ENCODE data around the gene UQCR11. TPM values are rescaled to one million over a fixed set of nuclear protein-coding genes. Genes with fewer than 3 reads are reported as not detected.
A peak's percentile ranks its signal among the peaks of the same experiment; 100 is the strongest.

UQCR11 gene
- total and polyA plus RNA-seq, 2 of the 8 experiments (the other 6 are each of a cell fraction or from before 2014, with no cell fraction given) = 162 to 171 TPM

GRCh38 chr19:1632462-1633268, 27.4 kb upstream of the UQCR11 start:
- H2BK5ac ChIP-seq (ENCODE audit: low read depth, low read length) = no peak overlapping the region
- H4K91ac ChIP-seq (replicated peaks; ENCODE audit: insufficient read length, low read length) = no peak overlapping the region
- H3K4me3 ChIP-seq (ENCODE audit: extremely low read depth in 1 of 4, insufficient read depth in 2 of 4, low read depth in 3 of 4, low read length in 4 of 4) = no peak overlapping the region
- no peak overlapping the region for H3K18ac ChIP-seq (ENCODE audit: extremely low read depth, low read length)
- no peak overlapping the region for H3K56ac ChIP-seq (replicated peaks; ENCODE audit: insufficient read length, low read depth, low read length)
- peaks cover 0 to 46% of the 10 kb centered on the region in 2 experiments; a peak in 3 of 4 replicates for H3K79me2 ChIP-seq (ENCODE audit: control insufficient read depth in 1 of 2, insufficient read depth in 2 of 2, low read length in 2 of 2)
- 0 out of 4 replicates have a peak, but pooled peaks cover 0 to 2% of the 10 kb centered on the region in 2 experiments for H3K9me3 ChIP-seq (ENCODE audit: insufficient read depth in 2 of 2, low read depth in 1 of 2, low read length in 1 of 2)
- peak overlapping the region; percentile 9; the same call in 1 of the 2 replicates for H4K8ac ChIP-seq (ENCODE audit: extremely low read depth, insufficient read depth, low read length)
- no peak overlapping the region for H3K9ac ChIP-seq (replicated peaks in 1 of 4; ENCODE audit: extremely low read depth in 1 of 4, low read depth in 3 of 4, low read length in 3 of 4)
- no peak overlapping the region for H2AFZ ChIP-seq (ENCODE audit: low read length)
- no peak overlapping the region for H2BK15ac ChIP-seq (ENCODE audit: low read length)
- H3K23me2 ChIP-seq (ENCODE audit: low read depth, low read length) = no peaks in the 10 kb centered on the region
- H2AK5ac ChIP-seq (ENCODE audit: low read depth, low read length) = no peak overlapping the region
- CTCF ChIA-PET (ENCODE audit: partially characterized antibody) = interaction anchor here (0.9 to 1.1 kb wide), 2 partner anchors 11 to 40 kb away, joined by 3 read pairs; no protein-coding TSS in a partner anchor
- FAIRE-seq (no peak), DNase-seq (ENCODE audit: low read depth in 1 of 2, low spot score in 2 of 2) (no peak)
- WGBS, 2 experiments (ENCODE audit: extremely low coverage in 1 of 2, insufficient coverage in 1 of 2, insufficient read length in 1 of 2, insufficient replicate concordance in 2 of 2, low coverage in 1 of 2, low lambda C conversion rate in 2 of 2, missing lambda C conversion rate in 1 of 2) = 90% methylated on average over 16 of the region's 26 CpGs; no CpG with 5 or more reads in 1 of the 2 experiments
- peaks cover 10 to 57% (median 38%) of the 10 kb centered on the region in 4 experiments; a peak in 7 of 8 replicates for H3K36me3 ChIP-seq (ENCODE audit: control insufficient read depth in 2 of 4, insufficient read depth in 4 of 4, low read length in 3 of 4)
- H4K20me1 ChIP-seq (replicated peaks in 1 of 2; ENCODE audit: control insufficient read depth in 1 of 2, insufficient read depth in 2 of 2, low read length in 2 of 2) = peaks cover 23 to 45% of the 10 kb centered on the region in 2 experiments
- H3K27me3 ChIP-seq (replicated peaks in 1 of 4; ENCODE audit: control insufficient read depth in 3 of 4, extremely low read depth in 1 of 4, insufficient read depth in 3 of 4, low read length in 3 of 4) = no peaks in the 10 kb centered on the region
- H3K79me1 ChIP-seq (ENCODE audit: low read depth, low read length) = peaks cover 18% of the 10 kb centered on the region
- no peak overlapping the region for H3K4ac ChIP-seq (replicated peaks; ENCODE audit: insufficient read length, low read depth, low read length)
- no peaks in the 10 kb centered on the region for H3K4me1 ChIP-seq (replicated peaks in 1 of 4; ENCODE audit: control insufficient read depth in 3 of 4, insufficient read depth in 4 of 4, low read length in 3 of 4)
- H4K5ac ChIP-seq (ENCODE audit: insufficient read length, low read depth, low read length) = no peak overlapping the region
- no peak overlapping the region for H3K23ac ChIP-seq (ENCODE audit: insufficient read length)
- no peak overlapping the region for H2BK20ac ChIP-seq (ENCODE audit: low read length)
- POLR2A ChIA-PET (ENCODE audit: partially characterized antibody) = interaction anchor here (0.7 to 3.4 kb wide), 6 partner anchors 8 to 26 kb away, joined by 3 to 25 read pairs (median 6); no protein-coding TSS in a partner anchor
- H3K14ac ChIP-seq (ENCODE audit: insufficient read length) = no peak overlapping the region
- H2BK120ac ChIP-seq (replicated peaks; ENCODE audit: low read depth, low read length) = no peak overlapping the region
- no peak overlapping the region for H2BK12ac ChIP-seq (ENCODE audit: low read depth, low read length)
- no peak overlapping the region for H3K27ac ChIP-seq (ENCODE audit: low read depth, low read length)
- H3K4me2 ChIP-seq (ENCODE audit: insufficient read depth in 1 of 2, low read depth in 2 of 2, low read length in 2 of 2) = no peak overlapping the region
- TF ChIP-seq POU5F1 (IDR thresholded peaks at IDR 0.05; ENCODE audit: low read depth, low read length) = no peak
- no peak for TF ChIP-seq RFX5 (IDR thresholded peaks at IDR 0.05; ENCODE audit: borderline replicate concordance, low read depth, low read length)
- TF ChIP-seq BRCA1 (IDR thresholded peaks at IDR 0.05; ENCODE audit: low read depth, low read length) = no peak
- TF ChIP-seq FOSL1 (IDR thresholded peaks at IDR 0.05; ENCODE audit: insufficient read depth, low read depth, low read length) = no peak
- TF ChIP-seq E2F6 (IDR thresholded peaks at IDR 0.05) = no peak
- no peak for TF ChIP-seq RAD21 (IDR thresholded peaks at IDR 0.05 in 1 of 2, conservative IDR thresholded peaks at IDR 0.05 in 1 of 2; ENCODE audit: low read depth in 2 of 2, low read length in 2 of 2)
- TF ChIP-seq CTBP2 (IDR thresholded peaks at IDR 0.05; ENCODE audit: borderline replicate concordance, insufficient read depth, insufficient read length, low read length) = no peak
- TF ChIP-seq NANOG (IDR thresholded peaks at IDR 0.05; ENCODE audit: insufficient read depth, low read depth, low read length, poor library complexity, severe bottlenecking) = no peak
- TF ChIP-seq SIX5 (IDR thresholded peaks at IDR 0.05; ENCODE audit: low read depth, low read length) = no peak
- no peak for TF ChIP-seq JUND (IDR thresholded peaks at IDR 0.05; ENCODE audit: low read length)
- no peak for TF ChIP-seq KDM5A (IDR thresholded peaks at IDR 0.05; ENCODE audit: low read length)
